PC-3 (cell line): Measurements from ENCODE around the gene ST7.
"Not testable (repeated sequence)": the region's sequence is repeated elsewhere in the genome, so short reads cannot be mapped to it uniquely, and the experiment has no call there.

Experiments used
- EZH2 ChIP-seq: fragments of 300-600 bp; sonication (generic); IDR thresholded peaks from one replicate; pipeline ENCODE4 v1.6.1; 2017; ENCODE audit warnings: antibody characterized with exemption, mild to moderate bottlenecking, low read length; ENCODE audit not compliant: unreplicated experiment
- TF ChIP-seq, protein P1 (sequence below): fragments of 300-600 bp; sonication (generic); conservative IDR thresholded peaks from 2 replicates; pipeline ENCODE4 v1.5.1; 2017; ENCODE audit warnings: antibody characterized with exemption, low read depth, mild to moderate bottlenecking, low read length

DNA sequence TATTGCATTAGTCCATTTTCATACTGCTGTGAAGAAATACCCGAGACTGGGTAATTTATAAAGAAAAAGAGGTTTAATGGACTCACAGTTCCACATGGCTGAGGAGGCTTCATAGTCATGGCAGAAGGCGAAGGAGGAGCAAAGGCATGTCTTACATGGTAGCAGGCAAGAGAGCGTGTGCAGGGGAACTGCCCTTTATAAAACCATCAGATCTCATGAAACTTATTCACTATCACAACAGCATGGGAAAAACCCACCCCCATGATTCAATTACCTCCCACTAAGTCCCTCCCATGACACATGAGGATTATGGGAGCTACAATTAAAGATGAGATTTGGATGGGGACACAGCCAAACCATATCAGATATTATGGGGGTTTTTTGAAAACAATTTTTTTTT lies 21.7 kb downstream of the ST7 start:
- TF ChIP-seq, protein P1, sequence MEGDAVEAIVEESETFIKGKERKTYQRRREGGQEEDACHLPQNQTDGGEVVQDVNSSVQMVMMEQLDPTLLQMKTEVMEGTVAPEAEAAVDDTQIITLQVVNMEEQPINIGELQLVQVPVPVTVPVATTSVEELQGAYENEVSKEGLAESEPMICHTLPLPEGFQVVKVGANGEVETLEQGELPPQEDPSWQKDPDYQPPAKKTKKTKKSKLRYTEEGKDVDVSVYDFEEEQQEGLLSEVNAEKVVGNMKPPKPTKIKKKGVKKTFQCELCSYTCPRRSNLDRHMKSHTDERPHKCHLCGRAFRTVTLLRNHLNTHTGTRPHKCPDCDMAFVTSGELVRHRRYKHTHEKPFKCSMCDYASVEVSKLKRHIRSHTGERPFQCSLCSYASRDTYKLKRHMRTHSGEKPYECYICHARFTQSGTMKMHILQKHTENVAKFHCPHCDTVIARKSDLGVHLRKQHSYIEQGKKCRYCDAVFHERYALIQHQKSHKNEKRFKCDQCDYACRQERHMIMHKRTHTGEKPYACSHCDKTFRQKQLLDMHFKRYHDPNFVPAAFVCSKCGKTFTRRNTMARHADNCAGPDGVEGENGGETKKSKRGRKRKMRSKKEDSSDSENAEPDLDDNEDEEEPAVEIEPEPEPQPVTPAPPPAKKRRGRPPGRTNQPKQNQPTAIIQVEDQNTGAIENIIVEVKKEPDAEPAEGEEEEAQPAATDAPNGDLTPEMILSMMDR: not testable (repeated sequence)
- not testable (repeated sequence) for TF ChIP-seq EZH2
